Transverse colon (tissue), 4 donors: ENCODE results near the gene MGARP. TPM values are rescaled to one million over a fixed set of nuclear protein-coding genes. Genes with fewer than 3 reads are reported as not detected.

Experiments used
- DNase-seq: peaks from one replicate; pipeline ENCODE4 v3.0.0-alpha.2; 2019
- H3K27ac ChIP-seq, 4 donors: fragments of 200-600 bp; sonication (generic); 2 replicates each; pipeline ENCODE4 v1.5.1; 2016 to 2018; ENCODE audit warnings: inconsistent platforms in 4 of 4
- H3K27me3 ChIP-seq: fragments of 200-600 bp; sonication (generic); 2 replicates; pipeline ENCODE4 v1.5.1; 2017; ENCODE audit warnings: inconsistent platforms
- H3K36me3 ChIP-seq, 4 donors: fragments of 200-600 bp; sonication (generic); 2 replicates each; pipeline ENCODE4 v1.5.1; 2017 to 2019; ENCODE audit warnings: inconsistent platforms in 4 of 4
- H3K4me1 ChIP-seq, 4 donors: fragments of 200-600 bp; sonication (generic); 2 replicates each; pipeline ENCODE4 v1.5.1; 2017 to 2020; ENCODE audit warnings: inconsistent platforms in 4 of 4
- H3K4me3 ChIP-seq, 4 donors: fragments of 200-600 bp; sonication (generic); 1 replicate in 1 of 4; 2 replicates in 3 of 4; pipeline versions ENCODE4 v1.5.1 to v1.6.1; 2017 to 2019; ENCODE audit warnings: inconsistent platforms in 4 of 4
- H3K9me3 ChIP-seq, 2 donors: fragments of 200-600 bp; sonication (generic); 2 replicates each; pipeline ENCODE4 v1.5.1; 2017 to 2019; ENCODE audit warnings: inconsistent platforms in 2 of 2
- CTCF ChIP-seq, 5 experiments: fragments of 200-600 bp in 3 of 5; fragments of 450-650 bp in 2 of 5; sonication (generic) in 3 of 5; IDR thresholded peaks; 1 replicate in 2 of 5; 2 replicates in 3 of 5; pipeline ENCODE4 v1.5.1; 2016 to 2017; ENCODE audit warnings: antibody characterized with exemption in 5 of 5, inconsistent platforms in 3 of 5, mild to moderate bottlenecking in 2 of 5, moderate library complexity in 1 of 5
- EP300 ChIP-seq: sonication (generic); formaldehyde crosslinking; IDR thresholded peaks from one replicate; pipeline ENCODE4 v1.6.1; 2017; ENCODE audit warnings: antibody characterized with exemption, low read depth
- POLR2A ChIP-seq: fragments of 450-650 bp; IDR thresholded peaks from one replicate; pipeline ENCODE4 v1.6.1; 2016; ENCODE audit warnings: antibody characterized with exemption, mild to moderate bottlenecking, moderate library complexity
- POLR2AphosphoS5 ChIP-seq, 3 donors: sonication (generic); formaldehyde crosslinking; IDR thresholded peaks; one replicate each; pipeline ENCODE4 v1.6.1; 2016; ENCODE audit warnings: antibody characterized with exemption in 3 of 3
- WGBS, 2 donors: methylation state at CpG; one replicate each; pipeline ENCODE4 v1.1.5; 2018; ENCODE audit warnings: low coverage in 1 of 2; 5-methylcytosine and 5-hydroxymethylcytosine counted together
- in situ Hi-C, 4 donors: fragments of 200-750 bp; cut with MboI; loops; one replicate each; pipeline versions ENCODE4 v1.15.0 to v1.15.1; 2017; ENCODE audit warnings: low sequenced_read_pairs in 3 of 4, low pct_ligation_motif_present in 1 of 4, low pct_unique_long_range_greater_than_20kb in 1 of 4
- intact Hi-C: fragments of 100-400 bp; cut with DNase I; formaldehyde crosslinking; loops from one replicate; pipeline ENCODE4 v1.15.1; 2023; ENCODE audit warnings: low total_unique reads
- total RNA-seq, 4 donors: library from RNA; depleted of rRNA; stranded (reverse); fragments of >200 nt; gene quantifications; one replicate each; pipeline ENCODE4 v1.1.0, GENCODE V29; 2016

MGARP gene
- total RNA-seq, 4 donors from 2014 or later: 0.64 to 3.4 (median 0.82) TPM; not detected in 1

GRCh38 chr4:139295206-139295941 is 15.3 kb upstream of the MGARP start:
- Histone ChIP-seq H3K9me3 (no peaks in the 10 kb centered on the region), H3K4me3 (peak overlapping the region; percentile 67 to 86 (median 73)), H3K27ac (peak overlapping the region; percentile 86 to 92 (median 88)), H3K27me3 (no peaks in the 10 kb centered on the region), H3K4me1 (peaks cover 8 to 31% (median 12%) of the 10 kb centered on the region in 4 donors), H3K36me3 (peaks cover 0 to 29% (median 13%) of the 10 kb centered on the region in 4 donors)
- in situ Hi-C loops (loop anchor here in 3 of 4 donors (5.0 to 25.0 kb wide), 5 partner anchors 61 to 261 kb away; no protein-coding TSS in a partner anchor), intact Hi-C loops (loop anchor here (2.0 kb wide), 1 partner anchor 197 kb away; no protein-coding TSS in a partner anchor)
- TF ChIP-seq CTCF (IDR thresholded peaks at IDR 0.05): peak; percentile 95 to 98 (median 96)
- TF ChIP-seq POLR2A: peak; percentile 61
- TF ChIP-seq EP300: no peak
- TF ChIP-seq POLR2AphosphoS5 (IDR thresholded peaks at IDR 0.05): peak; percentile 64 to 86 (median 71)
- 0 to 1% methylated on average over 7 to 37 of the region's 51 CpGs for WGBS, 2 donors
- peak; percentile 98 for DNase-seq

- H3K4me3 ChIP-seq: no peak overlapping the region
- H3K27ac ChIP-seq: no peak overlapping the region
- H3K4me1 ChIP-seq: no peaks in the 10 kb centered on the region
- DNase-seq: no peak
- in situ Hi-C loops: loop anchor here in 1 of 4 donors (25.0 kb wide), 1 partner anchor 199 kb away; no protein-coding TSS in a partner anchor
- no peaks in the 10 kb centered on the region for H3K27me3 ChIP-seq
- peaks cover 0 to 21% (median 4%) of the 10 kb centered on the region in 4 donors for H3K36me3 ChIP-seq
- no peak for TF ChIP-seq POLR2AphosphoS5 (IDR thresholded peaks at IDR 0.05)
- no peak for TF ChIP-seq CTCF (IDR thresholded peaks at IDR 0.05)
- no peak for TF ChIP-seq EP300
- TF ChIP-seq POLR2A: no peak
- H3K9me3 ChIP-seq: no peaks in the 10 kb centered on the region
- intact Hi-C loops: no loop called here
- WGBS, 2 donors: 94 to 96% methylated on average over 6 to 7 of the region's 7 CpGs
These were observed 6.2 kb upstream of the MGARP start for GRCh38 chr4:139286186-139286698.

GRCh38 chr4:139282721-139283075 is 2.7 kb upstream of the MGARP start:
- TF ChIP-seq CTCF (IDR thresholded peaks at IDR 0.05): no peak
- no peak for TF ChIP-seq POLR2AphosphoS5 (IDR thresholded peaks at IDR 0.05)
- TF ChIP-seq EP300: no peak
- no peak for TF ChIP-seq POLR2A
- no peak for DNase-seq

GRCh38 chr4:139282065-139282720 is 2.2 kb upstream of the MGARP start:
- peaks cover 0 to 12% (median 9%) of the 10 kb centered on the region in 4 donors for H3K4me1 ChIP-seq
- TF ChIP-seq EP300 (no peak), POLR2A (no peak), POLR2AphosphoS5 (IDR thresholded peaks at IDR 0.05) (no peak), CTCF (IDR thresholded peaks at IDR 0.05) (no peak)
- intact Hi-C loops (no loop called here), in situ Hi-C loops (loop anchor here in 1 of 4 donors (25.0 kb wide), 1 partner anchor 195 kb away; no protein-coding TSS in a partner anchor)
- no peaks in the 10 kb centered on the region for H3K9me3 ChIP-seq
- no peak overlapping the region for H3K27ac ChIP-seq
- WGBS, 2 donors: 76 to 86% methylated on average over 2 to 7 of the region's 7 CpGs
- H3K27me3 ChIP-seq: peaks cover 38% of the 10 kb centered on the region
- no peaks in the 10 kb centered on the region for H3K36me3 ChIP-seq
- no peak overlapping the region for H3K4me3 ChIP-seq
- DNase-seq: no peak

More at GRCh38 chr4:139282721-139283075, 2.7 kb upstream of the MGARP start:
- Histone ChIP-seq H3K27me3 (peaks cover 33% of the 10 kb centered on the region), H3K4me1 (peaks cover 0 to 12% (median 9%) of the 10 kb centered on the region in 4 donors), H3K27ac (no peak overlapping the region), H3K36me3 (no peaks in the 10 kb centered on the region), H3K9me3 (no peaks in the 10 kb centered on the region), H3K4me3 (no peak overlapping the region)
- intact Hi-C loops: no loop called here
- in situ Hi-C loops: loop anchor here in 1 of 4 donors (25.0 kb wide), 1 partner anchor 195 kb away; no protein-coding TSS in a partner anchor
